HG03521 (cell line): ENCODE data around the gene CUL3.
"Not testable (repeated sequence)": the region's sequence is repeated elsewhere in the genome, so short reads cannot be mapped to it uniquely, and the experiment has no call there.

Experiments used
- ATAC-seq: cut with Tn5 transposase; IDR thresholded peaks from one replicate; pipeline ENCODE4 v1.9.1; 2021; ENCODE audit warnings: mild to moderate bottlenecking, moderate library complexity; ENCODE audit not compliant: unreplicated experiment

The CUL3 gene

GRCh38 chr2:224485081-224486014 lies 99.8 kb downstream of the CUL3 start:
- not testable (repeated sequence) for ATAC-seq

GRCh38 chr2:224479826-224480225 lies 105.3 kb downstream of the CUL3 start:
- no peak for ATAC-seq

- no peak for ATAC-seq
These were observed 112.3 kb downstream of the CUL3 start for GRCh38 chr2:224472827-224473226.

- ATAC-seq: no peak
These were observed 113.0 kb downstream of the CUL3 start for GRCh38 chr2:224472137-224472536.

- ATAC-seq: no peak
These were observed 115.7 kb downstream of the CUL3 start for GRCh38 chr2:224469374-224469964.

- no peak for ATAC-seq
These were observed 118.8 kb downstream of the CUL3 start for GRCh38 chr2:224466304-224466895.

- ATAC-seq: no peak
These were observed 123.8 kb downstream of the CUL3 start for GRCh38 chr2:224461391-224461790.

- ATAC-seq: no peak
These were observed 127.6 kb downstream of the CUL3 start for GRCh38 chr2:224457408-224458096.

- no peak for ATAC-seq
These were observed 131.3 kb downstream of the CUL3 start for GRCh38 chr2:224453892-224454291.

- no peak for ATAC-seq
These were observed 135.7 kb downstream of the CUL3 start for GRCh38 chr2:224449212-224450147.

GRCh38 chr2:224448236-224448635 lies 136.9 kb downstream of the CUL3 start:
- no peak for ATAC-seq

- no peak for ATAC-seq
These were observed 140.4 kb downstream of the CUL3 start for GRCh38 chr2:224444783-224445182.

- ATAC-seq: no peak
These were observed 141.1 kb downstream of the CUL3 start for GRCh38 chr2:224444021-224444420.

- no peak for ATAC-seq
These were observed 142.8 kb downstream of the CUL3 start for GRCh38 chr2:224442071-224442967.

- ATAC-seq: no peak
These were observed 144.2 kb downstream of the CUL3 start for GRCh38 chr2:224440988-224441387.

- no peak for ATAC-seq
These were observed 146.4 kb downstream of the CUL3 start for GRCh38 chr2:224438726-224439125.

GRCh38 chr2:224436634-224437033 lies 148.5 kb downstream of the CUL3 start:
- ATAC-seq: no peak

- no peak for ATAC-seq
These were observed 150.5 kb downstream of the CUL3 start for GRCh38 chr2:224434618-224435017.

- ATAC-seq: no peak
These were observed 151.7 kb downstream of the CUL3 start for GRCh38 chr2:224433442-224433841.
